Neutrophil (primary cell): ENCODE measurements around the gene SMIM28.

Source experiments
- H3K27ac ChIP-seq: fragments of 200-600 bp; sonication (generic); 2 replicates; pipeline ENCODE4 v1.5.1; 2016; ENCODE audit warnings: mild to moderate bottlenecking, moderate library complexity
- H3K27me3 ChIP-seq: fragments of 200-600 bp; sonication (generic); 2 replicates; pipeline ENCODE4 v1.6.0; 2016; ENCODE audit warnings: mild to moderate bottlenecking
- H3K36me3 ChIP-seq: fragments of 200-600 bp; sonication (generic); 2 replicates; pipeline ENCODE4 v1.5.1; 2017
- H3K4me1 ChIP-seq, 2 experiments: fragments of 200-600 bp in 1 of 2; sonication (generic) in 1 of 2; 1 replicate in 1 of 2; 2 replicates in 1 of 2; pipeline versions ENCODE4 v1.5.1 to v1.6.1; 2013 to 2016; ENCODE audit warnings: low read depth in 1 of 2, low read length in 1 of 2, mild to moderate bottlenecking in 1 of 2, moderate library complexity in 1 of 2; ENCODE audit not compliant: control insufficient read depth in 1 of 2, insufficient read depth in 1 of 2
- H3K4me3 ChIP-seq, 2 experiments: fragments of 200-600 bp in 1 of 2; sonication (generic) in 1 of 2; 1 replicate in 1 of 2; 2 replicates in 1 of 2; pipeline ENCODE4 v1.5.1; 2013 to 2016; ENCODE audit warnings: low read depth in 1 of 2, low read length in 1 of 2, mild to moderate bottlenecking in 1 of 2, moderate library complexity in 1 of 2
- H3K9me3 ChIP-seq: fragments of 200-600 bp; sonication (generic); 2 replicates; pipeline ENCODE4 v1.5.1; 2016
- CTCF ChIP-seq: fragments of 200-600 bp; sonication (generic); IDR thresholded peaks from 2 replicates; pipeline ENCODE4 v1.5.1; 2016; ENCODE audit warnings: antibody characterized with exemption

The SMIM28 gene

GRCh38 chr6:138410972-138411880, 33.5 kb downstream of the SMIM28 start:
- Histone ChIP-seq H3K9me3 (no peaks in the 10 kb centered on the region), H3K4me3 (no peak overlapping the region), H3K27ac (peak overlapping the region; percentile 39), H3K4me1 (peaks cover 22 to 23% of the 10 kb centered on the region in 2 experiments), H3K27me3 (no peaks in the 10 kb centered on the region), H3K36me3 (peaks cover 96% of the 10 kb centered on the region)
- TF ChIP-seq CTCF, result no peak

GRCh38 chr6:138415125-138415524, 37.4 kb downstream of the SMIM28 start:
- no peaks in the 10 kb centered on the region for H3K27me3 ChIP-seq
- H3K9me3 ChIP-seq, result no peaks in the 10 kb centered on the region
- H3K36me3 ChIP-seq, result peaks cover 96% of the 10 kb centered on the region
- peaks cover 12 to 13% of the 10 kb centered on the region in 2 experiments for H3K4me1 ChIP-seq
- H3K4me3 ChIP-seq, result no peak overlapping the region
- H3K27ac ChIP-seq, result no peak overlapping the region
- no peak for TF ChIP-seq CTCF

GRCh38 chr6:138416206-138416605, 38.5 kb downstream of the SMIM28 start:
- Histone ChIP-seq H3K27ac (no peak overlapping the region), H3K4me3 (no peak overlapping the region), H3K9me3 (no peaks in the 10 kb centered on the region), H3K36me3 (peaks cover 95% of the 10 kb centered on the region), H3K27me3 (no peaks in the 10 kb centered on the region), H3K4me1 (peaks cover 1 to 2% of the 10 kb centered on the region in 2 experiments)
- TF ChIP-seq CTCF, result no peak

- no peak for TF ChIP-seq CTCF
- H3K4me1 ChIP-seq, result peaks cover 4 to 5% of the 10 kb centered on the region in 2 experiments
- peaks cover 81% of the 10 kb centered on the region for H3K36me3 ChIP-seq
- no peak overlapping the region for H3K27ac ChIP-seq
- no peak overlapping the region for H3K4me3 ChIP-seq
- H3K9me3 ChIP-seq, result no peaks in the 10 kb centered on the region
- no peaks in the 10 kb centered on the region for H3K27me3 ChIP-seq
Measured at GRCh38 chr6:138417493-138418117, 39.9 kb downstream of the SMIM28 start.

GRCh38 chr6:138418118-138418742, 40.5 kb downstream of the SMIM28 start:
- Histone ChIP-seq H3K9me3 (no peaks in the 10 kb centered on the region), H3K4me3 (no peak overlapping the region), H3K4me1 (peaks cover 11% of the 10 kb centered on the region in 2 experiments), H3K36me3 (peaks cover 75% of the 10 kb centered on the region), H3K27me3 (no peaks in the 10 kb centered on the region), H3K27ac (no peak overlapping the region)
- no peak for TF ChIP-seq CTCF
